GM19023 (cell line): Measurements from ENCODE around the gene CFAP43.
A peak's percentile ranks its signal among the peaks of the same experiment; 100 is the strongest.
"Not testable (repeated sequence)": the region's sequence is repeated elsewhere in the genome, so short reads cannot be mapped to it uniquely, and the experiment has no call there.

Source experiments
- ATAC-seq: cut with Tn5 transposase; IDR thresholded peaks from one replicate; pipeline ENCODE4 v1.9.1; 2021; ENCODE audit warnings: mild to moderate bottlenecking, moderate library complexity; ENCODE audit not compliant: unreplicated experiment

Gene CFAP43

DNA sequence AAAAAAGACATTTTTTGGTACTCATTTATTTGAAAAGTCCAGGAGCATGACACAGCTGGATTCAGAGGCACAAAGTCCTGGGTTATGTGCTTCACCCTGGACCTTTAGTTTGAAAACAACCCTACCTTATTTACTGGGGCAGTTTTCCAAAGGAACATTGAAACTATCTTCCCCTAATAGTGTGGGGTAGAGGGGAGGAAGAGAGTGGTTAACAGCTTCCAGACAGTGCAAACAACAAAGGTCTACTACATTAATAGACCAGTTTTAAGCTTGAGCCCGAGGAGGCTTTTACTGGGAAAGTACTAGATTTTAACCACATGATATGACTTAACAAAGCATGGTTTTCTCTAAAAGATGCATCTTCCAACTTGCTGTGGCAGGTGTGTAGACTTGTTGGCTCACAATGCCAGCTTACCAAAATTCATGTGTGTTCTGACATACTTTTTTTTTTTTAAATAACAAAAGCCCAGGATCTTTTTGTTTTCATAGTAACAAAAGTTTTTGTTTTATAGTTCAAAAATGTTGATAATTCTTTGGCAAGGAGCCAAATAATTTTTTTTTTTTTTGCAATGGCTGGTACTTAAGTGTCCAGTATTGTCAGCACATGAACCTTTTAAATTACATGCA is 24.3 kb upstream of the CFAP43 start:
- ATAC-seq = no peak

- no peak for ATAC-seq
Measured at GRCh38 chr10:104255311-104255981, 23.3 kb upstream of the CFAP43 start.

DNA sequence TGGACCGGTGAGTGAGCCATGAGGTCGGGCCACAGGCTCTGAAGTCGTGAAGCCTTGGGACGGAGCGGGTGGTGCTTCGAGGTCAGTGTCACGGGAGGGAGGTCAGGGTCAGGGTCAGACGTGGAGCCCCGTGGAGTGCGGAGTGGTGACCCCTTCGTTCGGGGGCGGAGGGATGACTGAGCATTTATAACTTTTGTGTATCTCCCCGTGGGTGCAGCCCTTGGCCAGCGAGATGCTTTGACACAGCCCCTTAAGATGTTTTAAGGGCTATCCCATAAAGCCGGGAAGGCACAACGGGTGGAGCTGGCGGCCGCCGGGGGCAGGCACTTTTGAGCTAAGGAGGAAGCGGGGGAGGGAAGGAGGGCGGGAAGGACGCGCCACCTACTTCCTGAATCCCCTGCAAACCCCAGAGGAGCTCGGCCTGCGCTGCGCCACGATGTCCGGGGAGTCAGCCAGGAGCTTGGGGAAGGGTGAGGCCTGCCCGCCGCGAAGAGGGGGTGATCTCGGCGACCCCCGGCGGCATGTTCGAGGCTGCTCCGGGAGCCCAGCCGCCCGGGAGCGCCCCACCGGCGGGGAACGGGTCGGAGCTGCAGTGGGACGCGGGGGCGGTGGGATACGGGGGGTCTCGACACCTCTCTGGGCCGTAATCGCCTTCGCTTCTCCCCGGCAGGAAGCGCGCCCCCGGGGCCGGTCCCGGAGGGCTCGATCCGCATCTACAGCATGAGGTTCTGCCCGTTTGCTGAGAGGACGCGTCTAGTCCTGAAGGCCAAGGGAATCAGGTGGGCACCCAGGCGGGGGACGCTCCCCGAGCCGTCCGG is 22.5 kb upstream of the CFAP43 start, which contains the start of gene GSTO1:
Gene GSTO1, plus strand, starts transcription at position 400 of the 818 bp plus-strand sequence. Its CDS starts 37 bp downstream, at position 437.
- peak; percentile 78 for ATAC-seq

DNA sequence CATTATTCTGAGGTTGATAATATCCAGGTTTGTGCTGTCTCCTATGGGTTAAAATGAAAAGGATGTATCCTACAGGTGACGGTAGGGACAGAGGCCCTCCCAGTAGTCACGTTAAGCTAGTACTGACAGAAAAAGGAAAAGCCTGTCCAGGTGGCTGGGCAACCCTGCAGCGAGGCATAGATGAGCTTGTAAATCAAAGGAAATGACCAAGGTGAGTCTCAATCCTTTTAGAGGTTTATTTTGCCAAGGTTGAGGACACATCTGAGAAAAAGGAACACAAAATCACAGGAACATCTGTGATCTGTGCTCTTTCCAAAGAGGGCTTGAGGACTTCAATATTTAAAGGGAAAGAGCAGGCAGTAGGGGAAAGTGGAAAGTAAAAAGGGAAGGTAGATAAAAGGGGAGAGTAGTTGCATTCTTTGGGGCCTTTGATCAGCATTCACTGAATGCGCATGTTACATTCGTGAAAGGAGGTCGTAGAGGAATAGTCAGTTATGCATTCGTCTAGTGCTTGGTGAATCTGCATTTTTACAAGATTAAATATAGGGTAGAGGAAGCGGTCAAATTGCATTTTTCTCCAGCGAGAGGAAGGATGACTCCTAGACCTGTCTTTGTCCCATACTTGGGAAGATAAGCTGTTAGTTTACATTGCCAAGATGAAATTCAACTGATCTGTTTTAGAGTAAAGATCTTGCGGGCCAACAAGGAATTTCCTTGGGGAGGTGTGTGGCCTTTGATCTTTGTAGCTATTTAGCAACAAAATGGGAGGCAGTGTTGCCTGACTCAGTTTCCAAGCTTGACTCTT is 21.6 kb upstream of the CFAP43 start:
- ATAC-seq = no peak

- no peak for ATAC-seq
Measured at GRCh38 chr10:104253106-104253505, 20.9 kb upstream of the CFAP43 start.

DNA sequence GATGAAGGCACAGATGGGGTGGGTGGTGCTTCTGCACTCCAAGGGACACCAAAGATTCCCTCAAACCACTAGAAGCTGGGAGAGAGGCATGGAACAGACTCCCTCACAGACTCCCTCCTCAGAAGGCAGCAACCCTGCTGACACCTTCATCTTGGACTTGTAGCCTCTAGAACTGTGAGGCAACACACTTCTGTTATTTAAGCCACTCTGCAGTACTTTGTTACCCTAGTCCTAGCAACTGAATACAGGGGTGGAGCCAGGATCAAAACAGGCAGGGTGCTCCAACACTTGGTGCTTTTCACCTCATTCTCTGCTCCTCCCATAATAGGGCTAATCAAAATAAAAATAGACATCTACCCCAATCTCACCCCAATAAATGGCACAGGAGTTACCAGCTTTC is 20.2 kb upstream of the CFAP43 start:
- ATAC-seq = no peak

DNA sequence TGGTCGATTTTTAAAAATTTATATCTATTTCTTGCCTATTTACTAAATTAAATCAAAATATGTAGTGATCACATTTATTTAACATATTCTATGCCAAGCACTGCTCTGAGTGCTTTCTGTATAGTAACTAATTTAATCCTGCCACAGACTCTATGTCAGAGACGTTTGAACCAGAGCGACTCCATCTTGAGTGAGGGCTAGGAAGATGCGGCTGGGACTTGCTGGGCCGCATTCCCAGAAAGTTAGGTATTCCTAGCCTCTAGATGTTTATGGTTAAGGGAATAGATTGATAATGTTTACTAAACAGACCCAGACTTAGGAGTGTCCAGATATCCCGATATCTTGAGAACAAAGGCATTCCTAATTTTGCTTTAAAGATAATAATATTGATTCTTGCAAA is 19.3 kb upstream of the CFAP43 start:
- ATAC-seq = no peak

DNA sequence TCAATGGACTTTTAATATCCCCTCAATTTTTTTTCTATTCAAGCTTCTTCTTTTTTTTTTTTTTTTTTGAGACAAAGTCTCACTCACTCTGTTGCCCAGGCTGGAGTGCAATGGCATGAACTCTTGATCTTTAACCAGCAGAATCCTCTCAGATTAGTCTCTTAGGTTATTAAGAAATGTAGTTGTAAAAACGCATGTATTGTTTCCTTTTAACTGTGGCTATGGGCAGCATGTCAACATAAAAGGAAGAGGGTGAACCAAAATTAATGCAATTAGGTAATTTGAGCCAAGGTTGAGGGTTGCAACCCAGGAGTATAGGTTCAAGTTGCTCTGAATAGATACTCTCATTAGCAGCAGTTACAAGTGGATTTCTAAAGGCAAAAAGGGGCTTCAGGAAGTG is 18.2 kb upstream of the CFAP43 start:
- ATAC-seq = no peak

- not testable (repeated sequence) for ATAC-seq
Measured at GRCh38 chr10:104248931-104249330, 16.8 kb upstream of the CFAP43 start.

DNA sequence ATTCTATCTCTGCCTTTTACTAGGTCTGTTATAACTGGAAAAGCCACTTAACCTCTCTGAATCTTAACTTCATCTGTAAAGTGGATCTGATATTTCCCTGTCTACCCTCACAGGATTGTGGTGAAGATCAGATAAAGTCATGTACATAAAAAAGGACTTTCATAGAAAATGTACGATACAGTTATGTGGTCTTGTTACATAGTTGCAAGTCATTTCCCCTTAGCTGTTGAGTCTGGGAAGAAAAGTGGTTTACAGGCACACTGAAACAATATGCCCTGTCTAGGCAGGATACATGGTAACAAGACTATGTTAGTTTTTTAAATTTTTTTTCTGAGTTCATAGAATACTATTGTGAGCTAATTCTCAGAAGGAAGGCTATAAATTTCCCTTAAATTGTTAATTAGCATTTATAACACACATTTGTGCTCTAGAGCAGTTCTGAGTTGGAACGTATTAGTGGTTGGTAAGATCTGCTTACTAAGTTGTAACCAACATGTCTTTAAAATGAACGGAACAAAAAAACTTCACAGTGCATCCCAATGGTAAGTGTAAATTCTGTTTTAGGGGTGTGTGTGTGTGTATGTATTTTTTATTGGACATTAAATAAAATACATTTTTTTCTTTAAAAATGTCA is 15.5 kb upstream of the CFAP43 start:
- no peak for ATAC-seq

GRCh38 chr10:104246976-104247375 is 14.8 kb upstream of the CFAP43 start:
- no peak for ATAC-seq

DNA sequence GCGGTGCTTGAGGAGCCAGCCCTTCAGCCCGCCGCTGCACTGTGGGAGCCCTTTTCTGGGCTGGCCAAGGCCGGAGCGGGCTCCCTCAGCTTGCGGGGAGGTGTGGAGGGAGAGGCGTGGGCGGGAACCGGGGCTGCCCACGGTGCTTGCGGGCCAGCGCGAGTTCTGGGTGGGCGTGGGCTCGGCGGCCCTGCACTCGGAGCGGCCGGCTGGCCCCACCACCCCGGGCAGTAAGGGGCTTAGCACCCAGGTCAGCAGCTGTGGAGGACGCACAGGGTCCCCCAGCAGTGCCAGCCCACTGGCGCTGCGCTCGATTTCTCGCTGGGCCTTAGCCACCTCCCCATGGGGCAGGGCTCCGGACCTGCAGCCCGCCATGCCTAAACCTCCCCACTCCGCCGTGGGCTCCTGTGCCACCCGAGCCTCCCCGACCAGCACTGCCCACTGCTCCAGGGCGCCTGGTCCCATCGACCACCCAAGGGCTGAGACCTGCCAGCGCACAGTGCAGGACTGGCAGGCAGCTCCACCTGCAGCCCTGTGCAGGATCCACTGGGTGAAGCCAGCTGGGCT is 13.0 kb upstream of the CFAP43 start:
- ATAC-seq = no peak

DNA sequence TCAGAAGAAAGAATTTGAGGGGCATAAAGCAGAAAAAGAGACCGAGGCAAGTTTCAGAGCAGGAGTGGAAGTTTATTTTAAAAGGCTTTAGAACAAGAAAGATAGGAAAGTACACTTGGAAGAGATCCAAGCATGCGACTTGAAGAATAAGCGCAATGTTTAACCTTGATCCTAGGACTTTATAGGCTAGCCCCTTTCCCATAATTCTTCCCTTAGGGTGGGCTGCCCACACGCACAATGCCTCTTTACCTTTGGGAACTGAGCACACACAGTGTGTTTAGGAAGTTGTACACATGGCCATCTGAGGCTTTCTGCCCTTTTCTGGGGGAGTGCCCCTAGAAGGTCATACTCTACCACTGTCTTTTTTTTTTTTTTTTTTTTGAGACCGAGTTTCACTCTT is 11.3 kb upstream of the CFAP43 start:
- no peak for ATAC-seq

- ATAC-seq = not testable (repeated sequence)
Measured at GRCh38 chr10:104243009-104243408, 10.8 kb upstream of the CFAP43 start.

DNA sequence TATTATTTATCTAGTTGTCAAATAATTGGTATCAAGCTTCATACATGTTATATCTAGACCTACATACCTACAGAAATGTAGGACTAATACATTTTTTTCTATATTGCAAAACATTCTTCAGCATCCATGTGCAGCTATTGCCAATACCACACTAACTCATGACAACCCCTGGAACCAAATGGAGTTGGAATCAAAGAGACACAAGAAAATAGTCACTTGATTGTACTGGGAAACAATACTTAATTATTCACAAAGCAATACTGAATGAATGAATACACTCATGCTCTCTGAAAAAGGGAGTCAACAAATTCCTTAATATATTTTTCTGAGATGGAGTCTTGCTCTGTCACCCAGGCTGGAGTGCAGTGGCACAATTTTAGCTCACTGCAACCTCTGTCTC is 10.4 kb upstream of the CFAP43 start:
- ATAC-seq = no peak

GRCh38 chr10:104240078-104240477 is 7.9 kb upstream of the CFAP43 start:
- no peak for ATAC-seq

DNA sequence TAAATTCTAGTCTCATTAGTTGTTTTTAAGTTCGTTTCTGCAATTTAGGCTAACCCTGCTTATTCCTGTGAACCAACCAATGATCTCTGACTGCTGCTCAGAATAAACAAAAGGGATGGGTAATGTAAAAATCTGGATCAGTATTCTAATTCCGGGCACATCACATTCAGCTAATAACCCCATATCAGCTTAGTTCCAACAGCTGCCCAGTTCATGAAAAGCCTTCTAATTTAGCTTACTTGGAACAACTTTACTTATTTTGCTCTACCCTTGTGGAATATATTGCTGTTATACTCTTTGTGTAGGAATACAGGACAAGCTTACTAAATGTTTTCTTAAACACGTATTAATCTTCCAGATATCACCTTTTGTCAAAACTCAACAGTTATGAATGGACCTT is 3.6 kb upstream of the CFAP43 start:
- ATAC-seq = no peak

GRCh38 chr10:104234934-104235333 is 2.8 kb upstream of the CFAP43 start:
- ATAC-seq = no peak

DNA sequence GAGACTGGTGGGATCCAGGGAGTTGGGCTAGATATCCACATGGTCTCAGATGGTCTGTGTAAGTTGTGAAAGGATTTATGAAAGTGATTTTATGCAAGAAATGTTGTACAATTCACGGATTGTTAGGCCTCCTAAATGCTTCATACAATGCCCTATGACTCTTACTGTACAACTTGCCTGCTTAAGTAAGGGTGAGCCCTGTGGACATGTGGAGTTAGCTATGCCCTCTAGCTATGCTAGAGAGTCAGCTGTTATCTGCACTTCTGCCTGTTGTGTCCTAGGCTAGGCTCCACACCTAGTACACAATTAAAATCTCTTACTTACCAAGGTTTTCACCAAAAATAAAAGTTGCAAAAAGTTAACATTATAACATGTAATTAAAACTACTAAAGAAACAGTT is 1.7 kb upstream of the CFAP43 start:
- no peak for ATAC-seq

- ATAC-seq = no peak
Measured at GRCh38 chr10:104232613-104233102, 494 bp upstream of the CFAP43 start.
